ENCODE measurements around the gene PIWIL1.

The PIWIL1 gene

DNA sequence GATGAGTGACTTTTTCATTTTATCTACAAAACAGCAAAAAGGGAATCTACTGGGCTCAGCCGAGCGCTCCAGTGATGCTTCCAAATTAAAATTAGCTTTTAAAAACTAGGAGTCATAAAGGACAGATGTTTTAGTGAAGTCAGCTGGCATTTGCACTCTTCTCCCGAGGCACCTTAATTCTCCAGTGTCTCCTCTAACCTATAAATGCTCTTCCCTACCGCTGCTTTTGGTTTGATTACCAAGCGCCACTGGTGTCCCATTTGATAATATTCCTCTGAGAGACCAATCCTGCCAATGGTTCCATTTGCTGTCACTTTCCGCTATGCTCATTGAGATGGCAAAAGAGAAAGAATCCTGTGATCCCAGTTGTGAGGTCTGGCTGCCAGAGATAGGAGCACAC lies 29.3 kb upstream of the PIWIL1 start:
- no peak overlapping the region for H3K9ac ChIP-seq (ENCODE audit: low read depth, low read length)
- no peaks in the 10 kb centered on the region for H3K9me3 ChIP-seq (ENCODE audit: control insufficient read depth, insufficient read depth, low read length)
- no peaks in the 10 kb centered on the region for H3K36me3 ChIP-seq (ENCODE audit: control insufficient read depth, insufficient read depth, low read length)
- no peak overlapping the region for H3K4me3 ChIP-seq (ENCODE audit: low read depth, low read length)
- H3K27me3 ChIP-seq (ENCODE audit: control insufficient read depth, insufficient read depth, low read length), result no peaks in the 10 kb centered on the region
- no peaks in the 10 kb centered on the region for H3K4me1 ChIP-seq (ENCODE audit: control insufficient read depth, insufficient read depth, low read length)

DNA sequence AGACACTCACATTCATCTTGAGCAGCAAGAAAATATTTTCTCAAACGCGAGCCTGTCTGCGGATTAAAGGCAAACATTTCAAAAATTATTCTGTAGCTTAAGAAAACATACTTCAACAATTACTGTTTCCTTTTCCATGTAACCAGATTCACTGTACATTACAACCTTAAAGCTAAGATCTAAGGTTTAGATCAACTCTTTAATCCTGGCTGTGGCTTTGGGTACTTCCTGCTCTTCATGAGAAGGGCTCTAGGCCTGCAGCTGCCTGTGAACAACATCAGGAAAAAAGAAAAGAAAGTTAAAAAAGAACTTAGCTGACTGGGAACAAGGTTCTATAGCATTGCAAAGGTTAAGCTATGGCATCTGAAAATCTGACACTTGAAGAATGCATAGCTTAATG lies 21.4 kb upstream of the PIWIL1 start:
- no peak overlapping the region for H3K9ac ChIP-seq (ENCODE audit: low read depth, low read length)
- H3K9me3 ChIP-seq (ENCODE audit: control insufficient read depth, insufficient read depth, low read length), result peaks cover 3% of the 10 kb centered on the region
- H3K27me3 ChIP-seq (ENCODE audit: control insufficient read depth, insufficient read depth, low read length), result no peaks in the 10 kb centered on the region
- no peak overlapping the region for H3K4me3 ChIP-seq (ENCODE audit: low read depth, low read length)
- no peaks in the 10 kb centered on the region for H3K4me1 ChIP-seq (ENCODE audit: control insufficient read depth, insufficient read depth, low read length)
- H3K36me3 ChIP-seq (ENCODE audit: control insufficient read depth, insufficient read depth, low read length), result no peaks in the 10 kb centered on the region

- no peak overlapping the region for H3K4me3 ChIP-seq (ENCODE audit: low read depth, low read length)
- H3K27me3 ChIP-seq (ENCODE audit: control insufficient read depth, insufficient read depth, low read length), result no peaks in the 10 kb centered on the region
- H3K9ac ChIP-seq (ENCODE audit: low read depth, low read length), result no peak overlapping the region
- H3K4me1 ChIP-seq (ENCODE audit: control insufficient read depth, insufficient read depth, low read length), result no peaks in the 10 kb centered on the region
- H3K9me3 ChIP-seq (ENCODE audit: control insufficient read depth, insufficient read depth, low read length), result no peaks in the 10 kb centered on the region
- no peaks in the 10 kb centered on the region for H3K36me3 ChIP-seq (ENCODE audit: control insufficient read depth, insufficient read depth, low read length)
Observed at GRCh38 chr12:130320536-130320935, 17.2 kb upstream of the PIWIL1 start.

- no peak overlapping the region for H3K4me3 ChIP-seq (ENCODE audit: low read depth, low read length)
- no peaks in the 10 kb centered on the region for H3K27me3 ChIP-seq (ENCODE audit: control insufficient read depth, insufficient read depth, low read length)
Observed at GRCh38 chr12:130322263-130322662, 15.4 kb upstream of the PIWIL1 start.

GRCh38 chr12:130330685-130331084 lies 7.0 kb upstream of the PIWIL1 start:
- peaks cover 5% of the 10 kb centered on the region for H3K27me3 ChIP-seq (ENCODE audit: control insufficient read depth, insufficient read depth, low read length)
- H3K36me3 ChIP-seq (ENCODE audit: control insufficient read depth, insufficient read depth, low read length), result no peaks in the 10 kb centered on the region
- H3K4me3 ChIP-seq (ENCODE audit: low read depth, low read length), result no peak overlapping the region
- no peak overlapping the region for H3K9ac ChIP-seq (ENCODE audit: low read depth, low read length)
- no peaks in the 10 kb centered on the region for H3K9me3 ChIP-seq (ENCODE audit: control insufficient read depth, insufficient read depth, low read length)
- peaks cover 2% of the 10 kb centered on the region for H3K4me1 ChIP-seq (ENCODE audit: control insufficient read depth, insufficient read depth, low read length)

More at GRCh38 chr12:130322263-130322662, 15.4 kb upstream of the PIWIL1 start:
- H3K9ac ChIP-seq (ENCODE audit: low read depth, low read length), result no peak overlapping the region
- no peaks in the 10 kb centered on the region for H3K4me1 ChIP-seq (ENCODE audit: control insufficient read depth, insufficient read depth, low read length)
- H3K9me3 ChIP-seq (ENCODE audit: control insufficient read depth, insufficient read depth, low read length), result no peaks in the 10 kb centered on the region
- H3K36me3 ChIP-seq (ENCODE audit: control insufficient read depth, insufficient read depth, low read length), result no peaks in the 10 kb centered on the region

DNA sequence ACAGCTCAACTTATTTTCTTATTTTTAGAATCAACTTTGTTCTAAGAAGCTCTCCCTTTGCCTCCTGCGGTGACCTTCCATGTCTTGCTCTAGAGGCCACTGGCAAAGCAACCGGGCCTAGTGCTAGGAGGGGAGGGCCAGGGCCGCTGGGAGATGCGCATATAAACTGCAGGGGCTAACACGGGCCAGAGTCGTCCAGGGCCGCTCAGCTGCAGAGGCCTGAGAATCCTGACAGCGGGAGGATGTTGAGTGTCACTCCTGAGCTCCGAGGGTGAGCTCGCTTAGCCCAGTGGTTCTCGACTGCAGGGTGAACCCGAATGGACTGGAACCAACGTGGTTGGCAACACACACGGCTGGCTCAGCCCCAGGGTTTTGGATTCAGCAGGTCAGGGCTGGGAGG lies 6.5 kb upstream of the PIWIL1 start:
- H3K27me3 ChIP-seq (ENCODE audit: control insufficient read depth, insufficient read depth, low read length), result peaks cover 5% of the 10 kb centered on the region

DNA sequence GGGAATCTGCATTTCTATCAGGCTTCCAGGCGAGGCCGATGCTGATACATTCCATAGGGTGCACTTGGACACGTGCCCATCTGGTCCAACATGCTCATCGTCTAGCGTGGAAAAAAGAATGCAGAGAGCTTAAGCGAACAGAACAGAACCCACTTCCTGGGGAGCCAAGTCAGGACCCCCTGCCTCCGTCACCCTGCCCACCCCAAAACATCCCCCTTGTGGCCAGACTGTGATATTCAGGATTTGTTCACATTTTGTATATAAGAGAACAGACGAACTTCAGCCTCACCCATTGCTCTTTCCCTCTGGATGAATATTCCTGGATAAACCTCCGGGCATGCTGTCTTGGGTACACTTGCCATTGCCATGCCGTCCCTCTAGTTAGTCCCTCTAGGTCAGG lies 4.3 kb upstream of the PIWIL1 start:
- no peaks in the 10 kb centered on the region for H3K36me3 ChIP-seq (ENCODE audit: control insufficient read depth, insufficient read depth, low read length)
- H3K27me3 ChIP-seq (ENCODE audit: control insufficient read depth, insufficient read depth, low read length), result peaks cover 5% of the 10 kb centered on the region
- no peak overlapping the region for H3K4me3 ChIP-seq (ENCODE audit: low read depth, low read length)
- H3K4me1 ChIP-seq (ENCODE audit: control insufficient read depth, insufficient read depth, low read length), result peaks cover 2% of the 10 kb centered on the region
- no peaks in the 10 kb centered on the region for H3K9me3 ChIP-seq (ENCODE audit: control insufficient read depth, insufficient read depth, low read length)
- no peak overlapping the region for H3K9ac ChIP-seq (ENCODE audit: low read depth, low read length)

More for the DNA sequence above, 6.5 kb upstream of the PIWIL1 start:
- Histone ChIP-seq H3K4me1 (ENCODE audit: control insufficient read depth, insufficient read depth, low read length) (peaks cover 2% of the 10 kb centered on the region), H3K36me3 (ENCODE audit: control insufficient read depth, insufficient read depth, low read length) (no peaks in the 10 kb centered on the region), H3K9me3 (ENCODE audit: control insufficient read depth, insufficient read depth, low read length) (no peaks in the 10 kb centered on the region), H3K9ac (ENCODE audit: low read depth, low read length) (no peak overlapping the region), H3K4me3 (ENCODE audit: low read depth, low read length) (no peak overlapping the region)

GRCh38 chr12:130334399-130334798 lies 3.3 kb upstream of the PIWIL1 start:
- Histone ChIP-seq H3K9ac (ENCODE audit: low read depth, low read length) (no peak overlapping the region), H3K36me3 (ENCODE audit: control insufficient read depth, insufficient read depth, low read length) (no peaks in the 10 kb centered on the region), H3K9me3 (ENCODE audit: control insufficient read depth, insufficient read depth, low read length) (no peaks in the 10 kb centered on the region), H3K4me1 (ENCODE audit: control insufficient read depth, insufficient read depth, low read length) (peaks cover 2% of the 10 kb centered on the region), H3K4me3 (ENCODE audit: low read depth, low read length) (no peak overlapping the region), H3K27me3 (ENCODE audit: control insufficient read depth, insufficient read depth, low read length) (peaks cover 5% of the 10 kb centered on the region)

DNA sequence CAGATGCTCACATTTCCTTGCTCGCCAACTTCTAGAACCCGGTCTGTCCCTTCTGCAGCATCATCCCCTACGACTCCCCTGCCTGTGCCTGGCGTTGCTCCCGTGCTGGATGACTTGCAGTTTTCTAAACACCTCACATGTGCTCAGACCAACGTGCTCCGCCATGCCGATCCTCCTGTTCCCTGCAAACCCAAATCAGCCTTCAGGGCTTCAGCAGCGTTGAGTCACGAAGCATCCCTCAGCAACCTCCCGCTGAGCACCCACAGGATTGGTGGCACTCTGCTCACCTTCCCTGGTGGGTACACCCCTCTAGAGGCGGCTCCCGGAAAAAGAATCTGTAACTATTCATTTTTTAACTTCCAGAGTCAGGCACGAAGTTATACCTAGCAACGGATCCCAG lies 2.8 kb upstream of the PIWIL1 start:
- H3K4me3 ChIP-seq (ENCODE audit: low read depth, low read length), result no peak overlapping the region
- peaks cover 5% of the 10 kb centered on the region for H3K27me3 ChIP-seq (ENCODE audit: control insufficient read depth, insufficient read depth, low read length)
- no peaks in the 10 kb centered on the region for H3K36me3 ChIP-seq (ENCODE audit: control insufficient read depth, insufficient read depth, low read length)
- peaks cover 2% of the 10 kb centered on the region for H3K4me1 ChIP-seq (ENCODE audit: control insufficient read depth, insufficient read depth, low read length)
- no peaks in the 10 kb centered on the region for H3K9me3 ChIP-seq (ENCODE audit: control insufficient read depth, insufficient read depth, low read length)
- no peak overlapping the region for H3K9ac ChIP-seq (ENCODE audit: low read depth, low read length)

- Histone ChIP-seq H3K9ac (ENCODE audit: low read depth, low read length) (no peak overlapping the region), H3K36me3 (ENCODE audit: control insufficient read depth, insufficient read depth, low read length) (no peaks in the 10 kb centered on the region)
Observed at GRCh38 chr12:130335517-130336392, 1.9 kb upstream of the PIWIL1 start.

GRCh38 chr12:130336723-130337487 lies 782 bp upstream of the PIWIL1 start:
- Histone ChIP-seq H3K4me1 (ENCODE audit: control insufficient read depth, insufficient read depth, low read length) (peaks cover 4% of the 10 kb centered on the region), H3K9ac (ENCODE audit: low read depth, low read length) (no peak overlapping the region), H3K4me3 (ENCODE audit: low read depth, low read length) (no peak overlapping the region), H3K9me3 (ENCODE audit: control insufficient read depth, insufficient read depth, low read length) (no peaks in the 10 kb centered on the region), H3K27me3 (ENCODE audit: control insufficient read depth, insufficient read depth, low read length) (peaks cover 5% of the 10 kb centered on the region), H3K36me3 (ENCODE audit: control insufficient read depth, insufficient read depth, low read length) (no peaks in the 10 kb centered on the region)

More at GRCh38 chr12:130335517-130336392, 1.9 kb upstream of the PIWIL1 start:
- Histone ChIP-seq H3K4me1 (ENCODE audit: control insufficient read depth, insufficient read depth, low read length) (peaks cover 4% of the 10 kb centered on the region), H3K4me3 (ENCODE audit: low read depth, low read length) (no peak overlapping the region), H3K27me3 (ENCODE audit: control insufficient read depth, insufficient read depth, low read length) (peaks cover 5% of the 10 kb centered on the region), H3K9me3 (ENCODE audit: control insufficient read depth, insufficient read depth, low read length) (no peaks in the 10 kb centered on the region)
